Neutrophil (primary cell): Measurements from ENCODE around the gene LIMS1.
A peak's percentile ranks its signal among the peaks of the same experiment; 100 is the strongest.

Experiments
- H3K27ac ChIP-seq: fragments of 200-600 bp; sonication (generic); 2 replicates; pipeline ENCODE4 v1.5.1; 2016; ENCODE audit warnings: mild to moderate bottlenecking, moderate library complexity
- H3K27me3 ChIP-seq: fragments of 200-600 bp; sonication (generic); 2 replicates; pipeline ENCODE4 v1.6.0; 2016; ENCODE audit warnings: mild to moderate bottlenecking
- H3K36me3 ChIP-seq: fragments of 200-600 bp; sonication (generic); 2 replicates; pipeline ENCODE4 v1.5.1; 2017
- H3K4me1 ChIP-seq, 2 experiments: fragments of 200-600 bp in 1 of 2; sonication (generic) in 1 of 2; 1 replicate in 1 of 2; 2 replicates in 1 of 2; pipeline versions ENCODE4 v1.5.1 to v1.6.1; 2013 to 2016; ENCODE audit warnings: low read depth in 1 of 2, low read length in 1 of 2, mild to moderate bottlenecking in 1 of 2, moderate library complexity in 1 of 2; ENCODE audit not compliant: control insufficient read depth in 1 of 2, insufficient read depth in 1 of 2
- H3K4me3 ChIP-seq, 2 experiments: fragments of 200-600 bp in 1 of 2; sonication (generic) in 1 of 2; 1 replicate in 1 of 2; 2 replicates in 1 of 2; pipeline ENCODE4 v1.5.1; 2013 to 2016; ENCODE audit warnings: low read depth in 1 of 2, low read length in 1 of 2, mild to moderate bottlenecking in 1 of 2, moderate library complexity in 1 of 2
- H3K9me3 ChIP-seq: fragments of 200-600 bp; sonication (generic); 2 replicates; pipeline ENCODE4 v1.5.1; 2016
- CTCF ChIP-seq: fragments of 200-600 bp; sonication (generic); IDR thresholded peaks from 2 replicates; pipeline ENCODE4 v1.5.1; 2016; ENCODE audit warnings: antibody characterized with exemption

LIMS1 gene

GRCh38 chr2:108577099-108577498 lies 42.8 kb downstream of the LIMS1 start:
- peaks cover 13 to 25% of the 10 kb centered on the region in 2 experiments for H3K4me1 ChIP-seq
- no peaks in the 10 kb centered on the region for H3K27me3 ChIP-seq
- H3K4me3 ChIP-seq: no peak overlapping the region
- no peak overlapping the region for H3K27ac ChIP-seq
- no peak for TF ChIP-seq CTCF
- H3K36me3 ChIP-seq: no peaks in the 10 kb centered on the region
- no peaks in the 10 kb centered on the region for H3K9me3 ChIP-seq

DNA sequence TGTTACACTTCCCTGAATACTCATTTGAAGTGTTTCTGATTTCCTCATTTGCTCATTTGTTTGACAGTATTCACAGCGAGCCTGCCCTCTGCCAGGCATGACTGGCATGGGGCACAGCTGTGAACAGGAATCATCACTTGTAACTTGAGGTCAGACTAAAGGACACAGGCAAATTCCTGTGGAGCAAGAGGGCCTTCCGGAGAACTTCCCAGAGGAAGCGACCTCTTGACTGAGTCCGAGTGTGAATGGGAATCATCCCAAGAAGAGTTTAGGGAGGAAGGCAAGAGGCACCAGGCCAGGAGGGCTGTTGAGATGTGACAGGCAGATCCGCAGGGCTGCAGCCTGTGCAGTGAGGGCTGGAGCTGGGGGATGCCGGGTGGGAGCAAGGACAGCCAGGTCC lies 45.4 kb downstream of the LIMS1 start:
- no peaks in the 10 kb centered on the region for H3K9me3 ChIP-seq
- no peaks in the 10 kb centered on the region for H3K36me3 ChIP-seq
- no peaks in the 10 kb centered on the region for H3K27me3 ChIP-seq
- H3K4me1 ChIP-seq: peaks cover 15 to 22% of the 10 kb centered on the region in 2 experiments
- no peak overlapping the region for H3K4me3 ChIP-seq
- peak overlapping the region; percentile 2 for H3K27ac ChIP-seq
- TF ChIP-seq CTCF: no peak

DNA sequence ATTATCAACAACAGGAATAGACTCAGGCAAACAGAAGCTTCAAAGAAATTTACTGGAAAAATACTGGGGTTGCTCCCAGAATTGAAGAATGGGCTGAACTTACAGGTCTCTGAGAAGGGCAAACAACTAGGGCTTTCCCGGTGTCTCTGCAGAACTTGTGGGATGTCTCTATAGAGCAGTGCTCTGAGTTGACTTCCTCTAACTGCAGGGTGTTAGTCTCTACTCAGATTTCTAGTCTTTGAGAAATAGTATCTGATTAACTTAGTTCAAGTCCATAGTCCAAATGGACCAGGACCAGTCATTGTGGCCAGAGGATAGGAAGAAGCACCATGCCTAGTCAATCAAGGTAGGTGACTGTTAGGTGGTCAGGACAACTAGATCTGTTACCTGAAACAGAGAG lies 45.8 kb downstream of the LIMS1 start:
- no peak overlapping the region for H3K4me3 ChIP-seq
- H3K36me3 ChIP-seq: no peaks in the 10 kb centered on the region
- H3K4me1 ChIP-seq: peaks cover 19 to 26% of the 10 kb centered on the region in 2 experiments
- H3K27ac ChIP-seq: peak overlapping the region; percentile 2
- no peaks in the 10 kb centered on the region for H3K27me3 ChIP-seq
- TF ChIP-seq CTCF: no peak
- no peaks in the 10 kb centered on the region for H3K9me3 ChIP-seq

DNA sequence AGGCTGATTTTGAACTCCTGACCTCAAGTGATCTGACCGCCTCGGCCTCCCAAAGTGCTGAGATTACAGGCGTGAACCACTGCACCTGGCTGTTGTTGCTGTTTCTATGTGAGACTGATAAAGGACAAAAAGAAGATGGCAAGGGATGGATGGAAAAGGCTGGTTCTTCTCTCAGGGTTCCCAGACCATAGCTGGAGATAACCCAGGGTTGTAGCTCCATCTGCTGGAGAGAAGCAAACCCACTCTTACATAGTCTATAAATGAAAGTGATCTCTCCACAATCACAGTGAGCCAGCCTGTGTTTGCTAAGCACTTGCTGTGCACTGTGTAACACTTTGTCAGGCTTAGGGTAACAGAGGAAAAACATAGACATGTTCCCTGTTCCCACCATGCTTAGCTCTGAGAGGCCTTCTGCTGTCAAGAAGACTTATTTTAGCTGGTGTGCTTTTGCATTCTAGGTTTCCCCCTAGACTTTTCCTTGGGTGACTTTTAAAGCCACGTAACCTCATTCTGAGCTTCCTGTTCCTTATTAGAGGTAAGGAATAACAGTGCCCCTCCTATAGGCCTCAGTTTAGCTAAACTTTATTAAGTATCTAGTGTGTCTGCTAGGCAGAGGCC lies 49.7 kb downstream of the LIMS1 start:
- H3K27ac ChIP-seq: peak overlapping the region; percentile 65
- peak; percentile 62 for TF ChIP-seq CTCF
- H3K4me3 ChIP-seq: no peak overlapping the region
- no peaks in the 10 kb centered on the region for H3K9me3 ChIP-seq
- no peaks in the 10 kb centered on the region for H3K36me3 ChIP-seq
- H3K4me1 ChIP-seq: peaks cover 58 to 63% of the 10 kb centered on the region in 2 experiments
- no peaks in the 10 kb centered on the region for H3K27me3 ChIP-seq

- Histone ChIP-seq H3K27me3 (no peaks in the 10 kb centered on the region), H3K4me1 (peaks cover 63 to 67% of the 10 kb centered on the region in 2 experiments), H3K36me3 (no peaks in the 10 kb centered on the region), H3K9me3 (no peaks in the 10 kb centered on the region), H3K4me3 (no peak overlapping the region), H3K27ac (peak overlapping the region; percentile 83)
- no peak for TF ChIP-seq CTCF
Observed at GRCh38 chr2:108585436-108585835, 51.2 kb downstream of the LIMS1 start.
